CD4-positive, alpha-beta memory T cell (primary cell): ENCODE results near the gene ITPKC. TPM values are rescaled to one million over a fixed set of nuclear protein-coding genes. Genes with fewer than 3 reads are reported as not detected.
A peak's percentile ranks its signal among the peaks of the same experiment; 100 is the strongest.

Experiments used
- CTCF ChIA-PET: fragments of 350-600 bp; sonication (Branson Sonifier 250); formaldehyde crosslinking; loops from one replicate; lab custom pipeline; 2021; ENCODE audit warnings: inconsistent platforms; ENCODE audit not compliant: partially characterized antibody; lab: Charles Lee
- POLR2A ChIA-PET: fragments of 350-600 bp; sonication (Branson Sonifier 250); formaldehyde crosslinking; loops from one replicate; lab custom pipeline; 2021; ENCODE audit not compliant: partially characterized antibody; lab: Charles Lee
- DNase-seq, 5 donors: peaks; one replicate each; pipeline versions ENCODE4 v3.0.0 to v3.0.0-alpha.2; 2020 to 2022; ENCODE audit warnings: mixed read lengths in 1 of 5
- H3K27ac ChIP-seq: one replicate; pipeline ENCODE4 v1.7.0; 2013; ENCODE audit warnings: low read depth, low read length
- H3K27me3 ChIP-seq: 2 replicates; pipeline ENCODE4 v1.7.0; 2013; ENCODE audit warnings: mild to moderate bottlenecking, low read length, moderate library complexity; ENCODE audit not compliant: insufficient read depth
- H3K36me3 ChIP-seq: 2 replicates; pipeline ENCODE4 v1.7.0; 2013; ENCODE audit warnings: mild to moderate bottlenecking, low read length, moderate library complexity; ENCODE audit not compliant: insufficient read depth
- H3K4me1 ChIP-seq: 2 replicates; pipeline ENCODE4 v1.7.0; 2013; ENCODE audit warnings: mild to moderate bottlenecking, low read length, moderate library complexity; ENCODE audit not compliant: insufficient read depth
- H3K4me3 ChIP-seq, 2 donors: one replicate each; pipeline ENCODE4 v1.7.0; 2013; ENCODE audit warnings: low read length in 2 of 2, mild to moderate bottlenecking in 1 of 2
- H3K9me3 ChIP-seq, 2 donors: one replicate each; pipeline ENCODE4 v1.7.0; 2013; ENCODE audit warnings: low read length in 2 of 2, control low read depth in 1 of 2; ENCODE audit not compliant: control insufficient read depth in 1 of 2
- H3K27ac Mint-ChIP-seq, 7 donors: one replicate each; pipeline ENCODE4 v1.8.0; 2020 to 2021; ENCODE audit warnings: mixed read lengths in 7 of 7, mild to moderate bottlenecking in 6 of 7, inconsistent platforms in 3 of 7, moderate library complexity in 3 of 7
- H3K27me3 Mint-ChIP-seq, 2 donors: one replicate each; pipeline ENCODE4 v1.8.0; 2020 to 2021; ENCODE audit warnings: mixed read lengths in 2 of 2
- H3K36me3 Mint-ChIP-seq, 2 donors: one replicate each; pipeline ENCODE4 v1.8.0; 2020 to 2021; ENCODE audit warnings: mixed read lengths in 2 of 2, inconsistent platforms in 1 of 2, mild to moderate bottlenecking in 1 of 2
- H3K4me1 Mint-ChIP-seq, 4 donors: one replicate each; pipeline ENCODE4 v1.8.0; 2020 to 2021; ENCODE audit warnings: mixed read lengths in 4 of 4, mild to moderate bottlenecking in 1 of 4
- H3K4me3 Mint-ChIP-seq, 8 donors: one replicate each; pipeline ENCODE4 v1.8.0; 2020 to 2021; ENCODE audit warnings: mixed read lengths in 8 of 8, mild to moderate bottlenecking in 7 of 8, moderate library complexity in 6 of 8, inconsistent platforms in 3 of 8
- H3K9me3 Mint-ChIP-seq, 8 donors: one replicate each; pipeline ENCODE4 v1.8.0; 2020 to 2021; ENCODE audit warnings: mixed read lengths in 8 of 8, mild to moderate bottlenecking in 5 of 8, inconsistent platforms in 3 of 8, moderate library complexity in 1 of 8
- intact Hi-C: fragments of 100-400 bp; cut with micrococcal nuclease; formaldehyde crosslinking; loops from one replicate; pipeline ENCODE4 v1.15.1; 2023
- polyA plus RNA-seq, 2 donors: library from polyadenylated mRNA; unstranded; fragments of 300-500 nt; fragmentation: Illumina TruSeq; gene quantifications; one replicate each; pipeline ENCODE4 v1.2.3, GENCODE V29; 2021
- total RNA-seq, 2 experiments: library from RNA; stranded (reverse); gene quantifications; one replicate each; pipeline ENCODE4 v1.2.3, GENCODE V29; 2021

The ITPKC gene
- total and polyA plus RNA-seq, 4 experiments from 2014 or later = 1.9 to 10.2 (median 7.6) TPM

- ChIA-PET POLR2A (interaction anchor here (0.6 to 9.9 kb wide), 15 partner anchors 8 to 981 kb away, joined by 3 to 142 read pairs (median 3); partner anchors contain the start of genes COQ8B, EGLN2, ITPKC and MIA), CTCF (interaction anchor here (0.7 to 2.4 kb wide), 11 partner anchors 14 to 510 kb away, joined by 3 to 14 read pairs (median 3); partner anchors contain the start of genes NUMBL and RAB4B)
- peak overlapping the region; percentile 81 to 98 for H3K4me3 ChIP-seq
- DNase-seq = peak in 1 of 5 donors; percentile 22
- Mint-ChIP-seq H3K9me3 (peaks cover 0 to 2% (median 0%) of the 10 kb centered on the region in 8 donors), H3K27me3 (no peaks in the 10 kb centered on the region), H3K4me3 (peak overlapping the region; percentile 95 to 100 (median 98)), H3K4me1 (peaks cover 35 to 70% (median 48%) of the 10 kb centered on the region in 4 donors), H3K27ac (peak overlapping the region; percentile 89 to 99 (median 99)), H3K36me3 (peaks cover 18 to 45% of the 10 kb centered on the region in 2 donors)
- H3K27ac ChIP-seq = peak overlapping the region; percentile 86
- intact Hi-C loops = loop anchor here (5.0 kb wide), 1 partner anchor 310 kb away; the partner anchor contains the start of gene SERTAD3
- H3K9me3 ChIP-seq = no peaks in the 10 kb centered on the region
- peaks cover 13% of the 10 kb centered on the region for H3K36me3 ChIP-seq
- no peaks in the 10 kb centered on the region for H3K27me3 ChIP-seq
- peaks cover 63% of the 10 kb centered on the region for H3K4me1 ChIP-seq
Observed at GRCh38 chr19:40752257-40752781, 35.4 kb downstream of the ITPKC start.

GRCh38 chr19:40754611-40755247 lies 37.8 kb downstream of the ITPKC start:
- Mint-ChIP-seq H3K4me3 (peak overlapping the region; percentile 68 to 94 (median 84)), H3K4me1 (peaks cover 37 to 77% (median 52%) of the 10 kb centered on the region in 4 donors), H3K27me3 (no peaks in the 10 kb centered on the region), H3K27ac (peak overlapping the region; percentile 82 to 93 (median 86)), H3K9me3 (peaks cover 0 to 2% (median 0%) of the 10 kb centered on the region in 8 donors), H3K36me3 (peaks cover 27 to 58% of the 10 kb centered on the region in 2 donors)
- intact Hi-C loops = loop anchor here (5.0 kb wide), 1 partner anchor 312 kb away; the partner anchor contains the start of gene SERTAD3
- peak in 2 of 5 donors; percentile 18 to 23 for DNase-seq
- Histone ChIP-seq H3K36me3 (peaks cover 32% of the 10 kb centered on the region), H3K4me3 (peak overlapping the region; percentile 28 to 68), H3K27me3 (no peaks in the 10 kb centered on the region), H3K4me1 (peaks cover 57% of the 10 kb centered on the region), H3K9me3 (no peaks in the 10 kb centered on the region), H3K27ac (peak overlapping the region; percentile 54)
- POLR2A ChIA-PET = interaction anchor here (1.1 to 9.9 kb wide), 7 partner anchors 12 to 92 kb away, joined by 3 to 142 read pairs (median 13); partner anchors contain the start of genes COQ8B, EGLN2 and RAB4B
- CTCF ChIA-PET = interaction anchor here (0.8 to 3.2 kb wide), 6 partner anchors 10 to 65 kb away, joined by 3 to 14 read pairs (median 7); partner anchors contain the start of gene RAB4B

GRCh38 chr19:40755248-40755624 lies 38.3 kb downstream of the ITPKC start:
- H3K27ac Mint-ChIP-seq = peak overlapping the region; percentile 65 to 93 (median 83)
- no peaks in the 10 kb centered on the region for H3K9me3 ChIP-seq
- intact Hi-C loops = no loop called here
- peak overlapping the region; percentile 68 to 94 (median 81) for H3K4me3 Mint-ChIP-seq
- H3K27me3 Mint-ChIP-seq = no peaks in the 10 kb centered on the region
- H3K36me3 Mint-ChIP-seq = peaks cover 31 to 63% of the 10 kb centered on the region in 2 donors
- H3K4me1 ChIP-seq = peaks cover 53% of the 10 kb centered on the region
- peak overlapping the region; percentile 54 for H3K27ac ChIP-seq
- H3K36me3 ChIP-seq = peaks cover 38% of the 10 kb centered on the region
- ChIA-PET POLR2A (interaction anchor here (1.2 to 9.9 kb wide), 5 partner anchors 12 to 50 kb away, joined by 3 to 142 read pairs (median 19); partner anchors contain the start of genes COQ8B, EGLN2 and RAB4B), CTCF (interaction anchor here (0.8 to 3.2 kb wide), 6 partner anchors 11 to 64 kb away, joined by 3 to 14 read pairs (median 7); partner anchors contain the start of gene RAB4B)
- peaks cover 0 to 2% (median 0%) of the 10 kb centered on the region in 8 donors for H3K9me3 Mint-ChIP-seq
- H3K4me3 ChIP-seq = peak overlapping the region in 1 of 2 donors; percentile 28
- H3K4me1 Mint-ChIP-seq = peaks cover 32 to 74% (median 49%) of the 10 kb centered on the region in 4 donors
- H3K27me3 ChIP-seq = no peaks in the 10 kb centered on the region
- no peak for DNase-seq

- no peaks in the 10 kb centered on the region for H3K27me3 ChIP-seq
- H3K4me1 ChIP-seq = peaks cover 53% of the 10 kb centered on the region
- Mint-ChIP-seq H3K36me3 (peaks cover 36 to 63% of the 10 kb centered on the region in 2 donors), H3K4me3 (peak overlapping the region; percentile 30 to 94 (median 78)), H3K9me3 (no peaks in the 10 kb centered on the region), H3K27me3 (no peaks in the 10 kb centered on the region), H3K27ac (peak overlapping the region; percentile 65 to 93 (median 83)), H3K4me1 (peaks cover 31 to 69% (median 51%) of the 10 kb centered on the region in 4 donors)
- no peaks in the 10 kb centered on the region for H3K9me3 ChIP-seq
- ChIA-PET POLR2A (interaction anchor here (3.7 to 9.9 kb wide), 4 partner anchors 11 to 50 kb away, joined by 13 to 142 read pairs (median 76); partner anchors contain the start of genes EGLN2 and RAB4B), CTCF (interaction anchor here (0.7 to 3.2 kb wide), 6 partner anchors 12 to 93 kb away, joined by 3 to 14 read pairs (median 7); partner anchors contain the start of gene RAB4B)
- intact Hi-C loops = no loop called here
- peaks cover 43% of the 10 kb centered on the region for H3K36me3 ChIP-seq
- peak overlapping the region; percentile 54 for H3K27ac ChIP-seq
- no peak for DNase-seq
- no peak overlapping the region for H3K4me3 ChIP-seq
Observed at GRCh38 chr19:40755791-40756190, 38.9 kb downstream of the ITPKC start.

GRCh38 chr19:40756502-40757110 lies 39.7 kb downstream of the ITPKC start:
- Mint-ChIP-seq H3K27me3 (no peaks in the 10 kb centered on the region), H3K36me3 (peaks cover 40 to 60% of the 10 kb centered on the region in 2 donors), H3K9me3 (no peaks in the 10 kb centered on the region), H3K4me1 (peaks cover 31 to 71% (median 48%) of the 10 kb centered on the region in 4 donors), H3K4me3 (peak overlapping the region; percentile 3 to 82 (median 36)), H3K27ac (peak overlapping the region; percentile 8 to 93 (median 78))
- Histone ChIP-seq H3K4me3 (no peak overlapping the region), H3K9me3 (no peaks in the 10 kb centered on the region), H3K27me3 (no peaks in the 10 kb centered on the region), H3K27ac (peak overlapping the region; percentile 54), H3K36me3 (peaks cover 50% of the 10 kb centered on the region), H3K4me1 (peaks cover 49% of the 10 kb centered on the region)
- ChIA-PET CTCF (interaction anchor here (0.7 to 3.2 kb wide), 5 partner anchors 17 to 93 kb away, joined by 3 to 14 read pairs (median 10); partner anchors contain the start of gene RAB4B), POLR2A (interaction anchor here (3.7 to 9.9 kb wide), 4 partner anchors 10 to 49 kb away, joined by 13 to 142 read pairs (median 76); partner anchors contain the start of genes EGLN2 and RAB4B)
- peak in 2 of 5 donors; percentile 15 to 57 for DNase-seq
- intact Hi-C loops = no loop called here

GRCh38 chr19:40758491-40758890 lies 41.6 kb downstream of the ITPKC start:
- no peaks in the 10 kb centered on the region for H3K27me3 Mint-ChIP-seq
- H3K4me3 Mint-ChIP-seq = no peak overlapping the region
- Histone ChIP-seq H3K27ac (no peak overlapping the region), H3K27me3 (no peaks in the 10 kb centered on the region), H3K4me3 (no peak overlapping the region), H3K36me3 (peaks cover 69% of the 10 kb centered on the region), H3K9me3 (no peaks in the 10 kb centered on the region), H3K4me1 (peaks cover 36% of the 10 kb centered on the region)
- H3K27ac Mint-ChIP-seq = peak overlapping the region in 3 of 7 donors; percentile 27 to 73 (median 68)
- intact Hi-C loops = no loop called here
- ChIA-PET CTCF (interaction anchor here (0.6 to 1.1 kb wide), 4 partner anchors 16 to 62 kb away, joined by 3 to 4 read pairs (median 3); partner anchors contain the start of gene EGLN2), POLR2A (interaction anchor here (1.1 to 9.9 kb wide), 3 partner anchors 19 to 47 kb away, joined by 5 to 142 read pairs (median 133); partner anchors contain the start of genes EGLN2 and RAB4B)
- peaks cover 30 to 60% (median 39%) of the 10 kb centered on the region in 4 donors for H3K4me1 Mint-ChIP-seq
- no peaks in the 10 kb centered on the region for H3K9me3 Mint-ChIP-seq
- H3K36me3 Mint-ChIP-seq = peaks cover 59 to 70% of the 10 kb centered on the region in 2 donors
- no peak for DNase-seq
